ENCODE data around the gene CCDC88C. TPM values are rescaled to one million over a fixed set of nuclear protein-coding genes. Genes with fewer than 3 reads are reported as not detected.
A peak's percentile ranks its signal among the peaks of the same experiment; 100 is the strongest.

CCDC88C gene
- total and polyA plus RNA-seq, 3 donors from 2014 or later = 36.5 to 51.3 (median 47.4) TPM

DNA sequence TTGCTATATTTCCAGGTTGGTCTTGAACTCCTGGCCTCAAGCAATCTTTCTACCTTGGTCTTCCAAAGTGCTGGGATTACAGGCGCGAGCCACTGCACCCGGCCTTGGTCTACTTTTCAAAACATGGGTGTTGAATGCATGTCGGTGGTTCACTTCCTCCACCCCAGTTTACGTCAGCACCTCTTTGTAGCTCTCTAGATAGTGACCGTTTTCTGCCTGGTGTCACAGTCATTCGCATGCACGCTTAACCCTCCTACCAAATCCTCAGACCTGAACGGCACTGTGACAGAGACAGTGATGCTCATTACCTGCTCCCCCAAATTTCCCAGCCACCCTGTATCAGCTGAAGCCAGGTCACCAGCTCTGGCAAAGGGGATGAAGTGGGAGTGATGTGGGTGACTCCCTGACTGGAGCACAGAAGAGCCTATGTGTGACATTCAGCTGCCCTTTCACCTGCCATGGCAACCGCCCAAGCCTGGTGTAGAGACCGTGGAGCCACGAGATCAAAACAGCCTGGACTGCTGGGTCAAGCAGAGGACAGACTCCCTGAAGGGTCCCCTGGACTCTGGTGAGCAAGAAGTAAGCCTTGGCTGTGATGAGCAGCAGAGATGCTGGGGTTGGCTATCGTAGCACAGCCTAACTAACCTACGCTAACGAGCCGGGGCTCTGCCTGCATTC, 106.9 kb downstream of the CCDC88C start:
- 90 to 92% methylated on average over 16 of the region's 16 CpGs for whole genome bisulfite sequencing, 2 donors
- no peaks in the 10 kb centered on the region for H3K9me3 ChIP-seq
- H3K4me1 ChIP-seq = no peaks in the 10 kb centered on the region
- H3K27ac ChIP-seq = no peak overlapping the region
- no peak for DNase-seq
- intact Hi-C loops (cut with DNase I; ENCODE audit: low total_unique reads) = no loop called here
- no peaks in the 10 kb centered on the region for H3K36me3 ChIP-seq (ENCODE audit: low read depth, missing control alignments)
- H3K27me3 ChIP-seq = no peaks in the 10 kb centered on the region
- TF ChIP-seq POLR2A (IDR thresholded peaks at IDR 0.05) = no peak
- TF ChIP-seq, protein P1, sequence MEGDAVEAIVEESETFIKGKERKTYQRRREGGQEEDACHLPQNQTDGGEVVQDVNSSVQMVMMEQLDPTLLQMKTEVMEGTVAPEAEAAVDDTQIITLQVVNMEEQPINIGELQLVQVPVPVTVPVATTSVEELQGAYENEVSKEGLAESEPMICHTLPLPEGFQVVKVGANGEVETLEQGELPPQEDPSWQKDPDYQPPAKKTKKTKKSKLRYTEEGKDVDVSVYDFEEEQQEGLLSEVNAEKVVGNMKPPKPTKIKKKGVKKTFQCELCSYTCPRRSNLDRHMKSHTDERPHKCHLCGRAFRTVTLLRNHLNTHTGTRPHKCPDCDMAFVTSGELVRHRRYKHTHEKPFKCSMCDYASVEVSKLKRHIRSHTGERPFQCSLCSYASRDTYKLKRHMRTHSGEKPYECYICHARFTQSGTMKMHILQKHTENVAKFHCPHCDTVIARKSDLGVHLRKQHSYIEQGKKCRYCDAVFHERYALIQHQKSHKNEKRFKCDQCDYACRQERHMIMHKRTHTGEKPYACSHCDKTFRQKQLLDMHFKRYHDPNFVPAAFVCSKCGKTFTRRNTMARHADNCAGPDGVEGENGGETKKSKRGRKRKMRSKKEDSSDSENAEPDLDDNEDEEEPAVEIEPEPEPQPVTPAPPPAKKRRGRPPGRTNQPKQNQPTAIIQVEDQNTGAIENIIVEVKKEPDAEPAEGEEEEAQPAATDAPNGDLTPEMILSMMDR (IDR thresholded peaks at IDR 0.05) = no peak
- no peak overlapping the region for H3K4me3 ChIP-seq

- no peak for DNase-seq
- H3K27me3 ChIP-seq = no peaks in the 10 kb centered on the region
- 82 to 86% methylated on average over 9 to 15 of the region's 15 CpGs for WGBS, 2 donors
- intact Hi-C loops (cut with DNase I; ENCODE audit: low total_unique reads) = no loop called here
- no peak for TF ChIP-seq POLR2A (IDR thresholded peaks at IDR 0.05)
- TF ChIP-seq, protein P1 (IDR thresholded peaks at IDR 0.05) = no peak
- no peaks in the 10 kb centered on the region for H3K36me3 ChIP-seq (ENCODE audit: low read depth, missing control alignments)
- no peak overlapping the region for H3K4me3 ChIP-seq
- no peak overlapping the region for H3K27ac ChIP-seq
- H3K4me1 ChIP-seq = no peaks in the 10 kb centered on the region
- H3K9me3 ChIP-seq = no peaks in the 10 kb centered on the region
Measured at GRCh38 chr14:91309756-91310280, 107.8 kb downstream of the CCDC88C start.

GRCh38 chr14:91308337-91308736, 109.3 kb downstream of the CCDC88C start:
- Histone ChIP-seq H3K4me3 (no peak overlapping the region), H3K36me3 (ENCODE audit: low read depth, missing control alignments) (no peaks in the 10 kb centered on the region), H3K4me1 (no peaks in the 10 kb centered on the region), H3K9me3 (no peaks in the 10 kb centered on the region), H3K27me3 (no peaks in the 10 kb centered on the region), H3K27ac (no peak overlapping the region)
- WGBS, 2 donors = 73 to 76% methylated on average over 8 of the region's 8 CpGs
- intact Hi-C loops (cut with DNase I; ENCODE audit: low total_unique reads) = no loop called here
- TF ChIP-seq POLR2A (IDR thresholded peaks at IDR 0.05) = no peak
- TF ChIP-seq, protein P1 (IDR thresholded peaks at IDR 0.05) = no peak
- DNase-seq = peak; percentile 42

- H3K36me3 ChIP-seq (ENCODE audit: low read depth, missing control alignments) = no peaks in the 10 kb centered on the region
- H3K4me1 ChIP-seq = no peaks in the 10 kb centered on the region
- H3K4me3 ChIP-seq = no peak overlapping the region
- no peak for DNase-seq
- TF ChIP-seq, protein P1 (IDR thresholded peaks at IDR 0.05) = no peak
- TF ChIP-seq POLR2A (IDR thresholded peaks at IDR 0.05) = no peak
- intact Hi-C loops (cut with DNase I; ENCODE audit: low total_unique reads) = no loop called here
- 92 to 97% methylated on average over 5 to 7 of the region's 7 CpGs for WGBS, 2 donors
- no peaks in the 10 kb centered on the region for H3K27me3 ChIP-seq
- no peak overlapping the region for H3K27ac ChIP-seq
- no peaks in the 10 kb centered on the region for H3K9me3 ChIP-seq
Measured at GRCh38 chr14:91307652-91308051, 110.0 kb downstream of the CCDC88C start.

DNA sequence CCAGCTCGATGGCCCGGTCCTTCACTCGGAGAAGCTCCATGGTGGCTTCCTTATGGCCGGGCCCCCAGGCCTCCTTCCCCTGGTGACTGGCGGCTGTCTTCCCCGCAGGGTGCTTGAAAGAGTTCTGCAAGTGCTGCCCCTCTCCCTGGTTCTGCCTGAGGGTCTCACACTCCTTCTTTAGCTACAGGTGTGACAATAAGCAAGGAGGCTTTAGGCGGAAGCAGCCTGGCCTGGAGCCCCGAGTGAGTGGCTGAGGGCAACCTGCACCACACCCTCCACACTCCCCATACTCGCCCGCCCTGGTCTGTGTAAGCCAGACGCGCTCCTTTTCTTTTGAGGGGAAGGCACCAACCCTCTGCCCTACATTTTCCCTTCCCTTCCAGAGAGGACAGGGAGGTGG, 110.6 kb downstream of the CCDC88C start:
- no peak for DNase-seq
- H3K36me3 ChIP-seq (ENCODE audit: low read depth, missing control alignments) = no peaks in the 10 kb centered on the region
- no peaks in the 10 kb centered on the region for H3K9me3 ChIP-seq
- WGBS, 2 donors = 94 to 95% methylated on average over 12 of the region's 12 CpGs
- H3K4me1 ChIP-seq = no peaks in the 10 kb centered on the region
- no peaks in the 10 kb centered on the region for H3K27me3 ChIP-seq
- H3K4me3 ChIP-seq = no peak overlapping the region
- H3K27ac ChIP-seq = no peak overlapping the region
- TF ChIP-seq, protein P1 (IDR thresholded peaks at IDR 0.05) = no peak
- no peak for TF ChIP-seq POLR2A (IDR thresholded peaks at IDR 0.05)
- intact Hi-C loops (cut with DNase I; ENCODE audit: low total_unique reads) = no loop called here
